ENCODE data around the gene GNAI3.
"Not testable (repeated sequence)": the region's sequence is repeated elsewhere in the genome, so short reads cannot be mapped to it uniquely, and the experiment has no call there.

Gene GNAI3

GRCh38 chr1:109657395-109657794 is 109.0 kb downstream of the GNAI3 start:
- in situ Hi-C loops (cut with HindIII; ENCODE audit: low pct_ligation_motif_present, low sequenced_read_pairs) = loop anchor here (10.0 kb wide), 1 partner anchor 107 kb away; the partner anchor contains the start of gene EPS8L3
- TF ChIP-seq CTCF (IDR thresholded peaks at IDR 0.05; ENCODE audit: low read depth, low read length, missing control alignments) = no peak
- Histone ChIP-seq H3K27ac (no peak overlapping the region), H3K4me3 (ENCODE audit: low read depth, low read length) (no peak overlapping the region), H3K27me3 (replicated peaks) (no peaks in the 10 kb centered on the region), H3K36me3 (replicated peaks) (no peaks in the 10 kb centered on the region)
- DNase-seq = no peak

- H3K36me3 ChIP-seq (replicated peaks) = no peaks in the 10 kb centered on the region
- no peak overlapping the region for H3K27ac ChIP-seq
- DNase-seq = no peak
- H3K27me3 ChIP-seq (replicated peaks) = no peaks in the 10 kb centered on the region
- in situ Hi-C loops (cut with HindIII; ENCODE audit: low pct_ligation_motif_present, low sequenced_read_pairs) = loop anchor here (10.0 kb wide), 1 partner anchor 107 kb away; the partner anchor contains the start of gene EPS8L3
- no peak overlapping the region for H3K4me3 ChIP-seq (ENCODE audit: low read depth, low read length)
- no peak for TF ChIP-seq CTCF (IDR thresholded peaks at IDR 0.05; ENCODE audit: low read depth, low read length, missing control alignments)
Measured at GRCh38 chr1:109657970-109658369, 109.6 kb downstream of the GNAI3 start.

DNA sequence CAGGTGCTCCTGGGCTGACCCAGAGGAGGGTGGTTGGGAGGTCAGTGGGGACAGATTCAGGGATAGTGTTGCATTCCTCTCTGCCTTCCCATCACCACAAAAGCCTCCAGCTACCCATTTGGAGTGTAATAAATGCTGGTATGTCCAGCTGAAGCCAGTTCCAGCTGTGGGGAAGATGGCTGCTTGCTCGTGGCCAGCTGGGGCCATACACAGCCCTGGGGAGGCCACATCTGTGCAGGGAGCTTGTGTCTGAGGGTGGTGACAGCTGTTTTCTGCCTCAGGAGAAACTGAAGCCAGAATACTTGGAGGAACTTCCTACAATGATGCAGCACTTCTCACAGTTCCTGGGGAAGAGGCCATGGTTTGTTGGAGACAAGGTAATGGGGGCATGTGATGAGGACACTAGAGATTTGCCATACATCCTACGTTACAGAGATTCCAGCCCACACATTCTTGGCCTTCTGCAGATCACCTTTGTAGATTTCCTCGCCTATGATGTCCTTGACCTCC is 110.2 kb downstream of the GNAI3 start:
- TF ChIP-seq CTCF (IDR thresholded peaks at IDR 0.05; ENCODE audit: low read depth, low read length, missing control alignments) = no peak
- no peaks in the 10 kb centered on the region for H3K36me3 ChIP-seq (replicated peaks)
- no peak overlapping the region for H3K27ac ChIP-seq
- in situ Hi-C loops (cut with HindIII; ENCODE audit: low pct_ligation_motif_present, low sequenced_read_pairs) = loop anchor here (10.0 kb wide), 1 partner anchor 106 kb away; the partner anchor contains the start of gene EPS8L3
- DNase-seq = no peak
- no peaks in the 10 kb centered on the region for H3K27me3 ChIP-seq (replicated peaks)
- no peak overlapping the region for H3K4me3 ChIP-seq (ENCODE audit: low read depth, low read length)

GRCh38 chr1:109659145-109659544 is 110.7 kb downstream of the GNAI3 start:
- Histone ChIP-seq H3K27ac (no peak overlapping the region), H3K4me3 (ENCODE audit: low read depth, low read length) (no peak overlapping the region), H3K27me3 (replicated peaks) (no peaks in the 10 kb centered on the region), H3K36me3 (replicated peaks) (no peaks in the 10 kb centered on the region)
- in situ Hi-C loops (cut with HindIII; ENCODE audit: low pct_ligation_motif_present, low sequenced_read_pairs) = loop anchor here (10.0 kb wide), 1 partner anchor 106 kb away; the partner anchor contains the start of gene EPS8L3
- no peak for DNase-seq
- TF ChIP-seq CTCF (IDR thresholded peaks at IDR 0.05; ENCODE audit: low read depth, low read length, missing control alignments) = no peak

- in situ Hi-C loops (cut with HindIII; ENCODE audit: low pct_ligation_motif_present, low sequenced_read_pairs) = loop anchor here (10.0 kb wide), 1 partner anchor 105 kb away; the partner anchor contains the start of gene EPS8L3
- no peak overlapping the region for H3K27ac ChIP-seq
- no peaks in the 10 kb centered on the region for H3K27me3 ChIP-seq (replicated peaks)
- H3K4me3 ChIP-seq (ENCODE audit: low read depth, low read length) = no peak overlapping the region
- no peaks in the 10 kb centered on the region for H3K36me3 ChIP-seq (replicated peaks)
- DNase-seq = no peak
- no peak for TF ChIP-seq CTCF (IDR thresholded peaks at IDR 0.05; ENCODE audit: low read depth, low read length, missing control alignments)
Measured at GRCh38 chr1:109659997-109660690, 111.7 kb downstream of the GNAI3 start.

- in situ Hi-C loops (cut with HindIII; ENCODE audit: low pct_ligation_motif_present, low sequenced_read_pairs); H3K27me3 ChIP-seq (replicated peaks); DNase-seq; H3K27ac ChIP-seq; H3K4me3 ChIP-seq (ENCODE audit: low read depth, low read length); H3K36me3 ChIP-seq (replicated peaks): not testable (repeated sequence)
Measured at GRCh38 chr1:109660691-109661026, 112.2 kb downstream of the GNAI3 start.
